Measurements from ENCODE around the gene APOBEC3B.
"Not testable (repeated sequence)": the region's sequence is repeated elsewhere in the genome, so short reads cannot be mapped to it uniquely, and the experiment has no call there.

APOBEC3B gene

DNA sequence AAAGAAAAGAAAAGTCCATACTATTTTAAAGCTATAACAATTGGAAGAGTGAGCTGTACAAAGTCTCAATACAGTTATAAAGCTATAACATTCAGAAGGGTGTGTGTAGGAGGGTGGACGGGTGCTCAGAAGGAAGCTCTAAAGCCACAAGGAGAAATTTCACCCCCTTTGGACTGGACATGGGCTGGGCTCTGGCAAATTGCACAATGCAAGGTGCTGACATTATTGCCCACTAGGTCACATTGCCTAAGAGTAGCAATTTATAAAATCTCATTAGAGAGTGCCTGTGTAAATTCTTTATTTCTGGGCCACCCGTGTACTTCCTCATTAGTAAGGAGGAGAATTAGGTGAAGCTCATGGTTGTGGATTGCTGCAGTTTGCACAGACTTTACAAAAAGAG lies 30.4 kb upstream of the APOBEC3B start:
- DNase-seq (ENCODE audit: low read depth), result no peak

DNA sequence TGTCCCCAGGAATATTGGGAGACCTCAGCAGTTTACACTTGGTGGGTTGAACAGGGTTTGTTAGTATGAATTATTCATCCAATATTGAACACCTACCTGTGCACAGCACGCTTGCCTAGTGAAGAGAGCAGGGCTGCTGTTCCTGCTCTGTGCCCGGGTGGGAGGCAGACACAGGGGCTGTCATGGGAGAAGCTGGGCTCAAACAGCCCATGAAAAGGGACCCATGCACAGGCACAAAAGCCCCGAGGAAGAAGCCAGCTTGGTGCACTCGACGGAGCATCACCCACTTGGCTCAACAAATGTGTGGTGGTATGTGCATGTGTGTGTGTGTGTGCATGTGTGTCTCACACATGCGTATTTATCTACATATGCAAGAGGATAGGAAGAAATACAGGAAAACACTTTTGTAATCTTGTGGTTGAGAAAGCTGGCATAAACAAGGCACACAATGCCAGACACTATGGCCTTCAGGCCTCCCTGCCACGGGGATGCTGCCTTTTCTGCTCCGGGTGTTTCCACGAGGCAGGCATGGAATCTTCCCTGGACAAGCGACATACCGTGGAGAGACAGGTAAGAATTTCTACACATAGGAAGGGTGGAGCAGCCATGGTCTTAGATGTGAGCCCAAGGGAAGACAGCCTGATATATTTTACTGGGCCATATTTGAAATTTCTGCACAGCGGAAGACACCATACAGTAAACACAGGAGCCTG lies 29.7 kb upstream of the APOBEC3B start:
- no peak for DNase-seq (ENCODE audit: low read depth)

DNA sequence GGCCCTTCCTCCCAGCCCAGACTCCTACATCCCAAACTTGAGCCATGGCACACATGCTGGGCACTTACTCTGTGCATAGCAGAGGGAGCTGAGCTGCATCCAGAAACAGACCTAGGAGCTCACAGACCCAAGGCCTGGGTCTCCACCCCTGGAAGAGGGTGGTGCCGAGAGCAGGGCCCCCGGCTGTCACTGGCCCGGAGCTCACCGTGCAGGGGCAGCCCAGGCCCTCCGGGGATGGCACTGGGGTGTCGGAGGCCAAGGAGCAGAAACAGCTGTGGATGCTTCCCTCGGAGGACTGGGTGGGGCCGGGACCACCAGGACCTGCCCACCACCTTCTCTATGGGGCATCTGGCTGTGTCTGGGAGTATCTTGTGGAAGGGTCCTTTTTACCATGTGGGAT lies 29.1 kb upstream of the APOBEC3B start:
- DNase-seq (ENCODE audit: low read depth), result no peak

DNA sequence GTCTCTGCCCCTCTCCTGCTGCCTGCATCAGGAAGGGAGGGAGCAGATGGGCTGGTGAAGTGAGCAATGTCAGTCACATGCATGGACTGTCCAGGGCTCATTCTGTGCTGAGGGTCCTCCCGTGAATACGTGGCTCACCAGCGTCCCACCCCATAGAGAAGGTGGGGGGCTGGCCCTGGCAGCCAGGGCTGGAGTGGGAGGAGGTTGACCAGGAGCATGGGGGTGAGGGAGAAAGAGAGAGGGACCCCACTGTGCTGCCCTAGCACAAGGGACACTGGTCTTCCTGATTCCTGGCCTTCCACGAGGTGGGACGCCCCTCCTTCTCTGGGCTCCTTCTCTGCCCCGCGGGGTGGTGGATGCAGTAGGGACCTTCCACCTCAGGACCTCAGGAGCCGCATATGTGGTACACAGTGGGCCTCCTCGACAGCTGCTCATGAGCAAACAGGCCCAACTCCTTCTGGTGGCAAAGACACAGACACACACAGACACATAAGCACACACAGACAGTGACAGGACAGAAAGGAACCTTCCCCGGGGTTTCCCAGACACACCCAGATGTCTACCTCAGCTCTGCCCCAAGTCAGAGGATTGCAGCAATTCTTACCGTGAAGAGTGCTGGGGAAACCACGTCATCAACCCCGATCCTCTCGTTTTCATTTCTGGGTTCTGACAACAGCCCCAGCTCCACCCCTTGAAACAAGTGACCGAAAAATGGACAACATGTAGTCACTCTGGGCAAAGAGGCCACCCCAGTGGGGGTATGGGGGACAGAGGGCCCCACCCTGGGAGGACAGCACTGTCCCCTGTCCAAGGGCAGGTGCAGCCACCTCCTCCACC lies 28.4 kb upstream of the APOBEC3B start:
- DNase-seq (ENCODE audit: low read depth), result no peak

DNA sequence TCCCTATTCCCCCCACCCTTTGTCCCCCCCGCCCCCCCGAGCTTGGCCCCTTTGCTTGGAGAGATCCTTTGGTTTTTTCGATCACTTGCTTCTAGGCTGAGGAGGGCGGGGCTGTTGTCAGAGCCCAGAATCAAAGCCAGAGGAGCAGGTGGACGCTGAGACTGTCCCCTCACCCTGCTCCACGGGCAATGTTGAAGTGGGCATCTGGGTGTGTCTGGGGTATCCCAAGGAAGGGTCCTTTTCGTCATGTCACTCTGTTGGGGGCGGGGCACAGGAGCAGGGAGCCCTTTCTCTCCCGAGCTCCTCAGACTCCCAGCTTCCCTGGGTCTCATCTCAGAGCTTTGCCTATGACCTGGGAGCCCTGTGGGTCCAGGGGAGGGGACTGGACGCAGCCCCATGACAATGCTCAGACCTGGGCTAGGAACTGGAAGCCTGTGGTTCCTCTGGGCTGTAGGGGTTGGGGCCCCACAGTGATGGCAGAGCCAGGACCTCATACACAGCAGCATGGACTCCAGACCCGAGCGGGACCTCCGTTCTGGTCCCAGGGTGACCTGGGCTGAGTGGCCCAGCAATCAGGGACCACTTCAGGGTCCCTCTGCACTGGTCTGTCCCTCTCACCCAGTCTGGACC lies 27.6 kb upstream of the APOBEC3B start:
- no peak for DNase-seq (ENCODE audit: low read depth)

DNA sequence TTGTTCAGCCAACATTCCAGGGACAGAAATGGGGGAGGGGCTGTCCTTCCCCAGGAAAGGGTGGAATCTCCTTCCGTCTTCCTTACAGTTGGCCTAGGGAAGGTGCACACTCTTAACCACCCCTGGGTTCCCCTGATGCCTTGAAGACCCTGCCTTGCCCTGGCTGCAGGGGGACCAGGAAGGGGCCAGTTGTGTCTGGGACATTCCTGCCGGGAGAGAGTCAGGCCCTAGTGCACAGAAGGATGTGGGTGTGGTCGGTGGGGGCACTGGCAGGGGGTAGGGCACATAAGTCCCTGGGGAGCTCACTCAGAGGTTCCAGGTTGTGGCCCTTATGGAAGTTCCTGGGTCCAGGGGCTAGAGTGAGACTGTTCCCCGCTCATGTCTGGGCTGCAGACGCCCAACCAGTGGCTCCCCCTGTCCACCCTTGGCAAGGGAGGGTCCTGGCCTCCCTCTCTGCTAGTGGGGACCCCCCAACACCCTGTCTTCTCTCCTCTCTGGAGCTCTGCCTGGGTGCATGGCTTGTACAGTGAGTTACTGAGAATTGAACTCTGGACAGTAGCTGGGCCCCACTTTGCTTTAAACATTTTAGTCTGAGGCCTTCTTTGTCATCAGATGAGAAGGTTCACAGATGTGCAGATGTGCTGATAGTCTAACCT lies 26.8 kb upstream of the APOBEC3B start:
- DNase-seq (ENCODE audit: low read depth), result no peak

DNA sequence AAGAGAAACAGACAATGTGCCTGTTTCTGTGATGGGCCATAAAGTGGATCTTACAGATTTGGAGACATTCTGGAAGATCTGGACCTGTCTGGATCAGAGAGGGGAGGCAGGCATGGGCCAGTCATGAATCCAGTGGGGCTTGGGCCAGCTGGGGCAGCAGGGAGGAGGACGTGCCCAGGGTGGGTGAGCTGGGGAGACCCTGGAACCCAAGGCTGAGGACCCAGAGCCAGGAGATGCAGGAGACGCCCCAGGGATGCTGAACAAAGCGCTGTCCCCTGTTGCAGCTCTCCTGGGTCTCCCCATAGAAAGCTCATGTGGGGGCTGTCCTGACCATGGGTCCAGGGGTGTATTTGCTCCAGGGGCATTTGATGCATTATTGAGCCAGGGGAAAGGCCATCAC lies 26.2 kb upstream of the APOBEC3B start:
- DNase-seq (ENCODE audit: low read depth), result no peak

DNA sequence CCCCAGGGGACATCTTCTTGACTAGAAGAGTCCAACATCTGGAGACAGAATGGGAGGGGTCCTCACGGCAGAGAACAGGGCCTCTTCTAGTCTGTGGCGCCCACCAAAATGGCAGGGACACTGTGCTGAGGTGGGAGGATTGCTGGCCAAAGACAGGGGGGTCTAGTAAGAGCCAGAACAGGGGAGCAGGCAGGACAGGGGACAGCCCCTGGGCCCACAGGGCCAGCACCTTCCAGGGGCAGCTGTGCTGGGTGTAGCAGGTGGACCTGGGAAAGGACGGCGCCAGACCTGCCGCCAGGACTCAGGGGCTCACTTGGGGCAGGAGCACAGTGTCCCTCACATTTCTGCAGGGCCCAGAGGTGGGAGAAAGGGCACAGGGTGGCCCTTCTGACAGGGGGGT lies 25.6 kb upstream of the APOBEC3B start:
- DNase-seq (ENCODE audit: low read depth), result no peak

DNA sequence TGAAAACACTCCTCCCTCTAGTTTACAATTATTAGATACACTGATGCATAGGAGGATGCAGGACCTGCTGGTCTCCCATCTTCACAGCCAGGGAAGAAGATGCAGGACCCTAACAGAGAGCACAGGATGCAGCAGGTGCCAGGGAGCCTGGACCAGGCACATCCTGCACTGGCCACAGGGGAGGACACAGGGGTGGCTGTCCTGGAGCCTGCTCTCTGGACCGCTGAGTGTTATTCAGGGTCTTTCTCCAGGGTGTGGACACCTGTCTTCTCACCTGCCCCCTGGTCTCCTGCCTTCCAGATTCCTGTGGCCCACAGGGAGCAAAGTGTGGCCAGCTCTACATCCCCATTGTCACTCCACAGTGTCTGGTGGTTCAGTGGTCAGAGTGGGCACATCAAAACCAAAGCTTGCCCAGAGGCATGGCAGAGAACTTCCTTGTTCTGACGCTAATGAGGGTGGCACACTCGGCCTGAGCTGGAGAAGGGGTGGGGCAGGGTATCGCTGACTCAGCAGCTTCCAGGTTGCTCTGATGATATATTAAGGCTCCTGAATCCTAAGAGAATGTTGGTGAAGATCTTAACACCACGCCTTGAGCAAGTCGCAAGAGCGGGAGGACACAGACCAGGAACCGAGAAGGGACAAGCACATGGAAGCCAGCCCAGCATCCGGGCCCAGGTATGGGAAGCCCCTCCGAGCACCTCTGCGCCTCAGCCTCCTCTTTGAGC lies 24.9 kb upstream of the APOBEC3B start, which contains the start of gene APOBEC3A:
Gene APOBEC3A, plus strand, starts transcription at position 564 of the 725 bp plus-strand sequence. Its CDS starts 83 bp downstream, at position 647.
- DNase-seq (ENCODE audit: low read depth), result no peak

DNA sequence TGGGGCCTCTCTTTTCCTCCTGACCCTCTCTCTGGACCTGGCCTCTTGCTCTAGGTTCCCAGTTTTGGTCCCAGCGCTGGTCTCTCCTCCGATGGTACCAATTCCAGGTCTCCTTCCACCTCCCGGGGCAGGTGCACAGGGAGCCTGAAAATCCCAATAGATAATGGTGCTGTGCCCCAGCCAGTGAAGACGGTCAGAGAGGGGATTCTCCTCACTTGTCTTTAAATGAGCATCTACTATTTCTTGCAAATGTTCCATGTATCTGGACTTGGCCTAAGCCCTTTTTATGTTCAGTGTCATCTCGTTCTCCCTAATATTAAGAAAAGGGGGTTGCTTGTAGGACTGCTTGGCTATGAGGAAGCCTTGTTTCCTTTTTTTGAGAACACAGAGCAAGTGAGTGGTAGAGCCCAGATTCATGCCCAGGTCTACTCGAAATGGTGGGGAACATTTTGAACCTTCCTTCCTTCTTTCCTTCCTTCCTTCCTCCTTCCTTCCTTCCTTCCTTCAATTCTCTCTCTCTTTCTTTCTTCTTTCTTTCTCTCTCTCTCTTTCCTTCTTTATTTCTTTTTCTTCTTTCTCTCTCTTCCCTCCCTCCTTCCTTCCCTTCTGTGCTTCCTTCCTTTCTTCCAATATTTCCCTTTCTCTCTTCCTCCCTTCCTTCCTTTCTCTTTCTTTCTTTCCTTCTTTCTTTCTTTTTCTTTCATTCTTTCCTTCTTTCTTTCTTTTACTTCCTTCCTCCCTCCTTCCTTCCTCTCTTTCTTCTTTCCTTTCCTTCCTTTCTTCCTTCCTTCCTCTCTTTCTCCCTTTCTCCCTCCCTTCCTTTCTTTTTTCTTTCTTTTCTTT lies 24.1 kb upstream of the APOBEC3B start:
- no peak for DNase-seq (ENCODE audit: low read depth)

DNA sequence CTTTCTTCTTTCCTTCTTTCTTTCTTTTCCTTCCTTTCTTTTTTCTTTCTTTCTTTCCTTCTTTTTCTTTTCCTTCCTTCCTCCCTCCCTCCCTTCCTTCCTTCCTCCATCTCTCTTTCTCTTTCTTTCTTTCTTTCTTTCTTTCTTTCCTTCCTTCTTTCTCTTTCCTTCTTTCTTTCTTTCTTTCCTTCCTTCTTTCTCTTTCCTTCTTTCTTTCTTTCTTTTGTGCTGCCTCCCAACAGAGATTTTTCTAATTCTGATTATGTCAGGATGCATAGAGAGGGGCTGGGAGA lies 23.6 kb upstream of the APOBEC3B start:
- DNase-seq (ENCODE audit: low read depth), result not testable (repeated sequence)

DNA sequence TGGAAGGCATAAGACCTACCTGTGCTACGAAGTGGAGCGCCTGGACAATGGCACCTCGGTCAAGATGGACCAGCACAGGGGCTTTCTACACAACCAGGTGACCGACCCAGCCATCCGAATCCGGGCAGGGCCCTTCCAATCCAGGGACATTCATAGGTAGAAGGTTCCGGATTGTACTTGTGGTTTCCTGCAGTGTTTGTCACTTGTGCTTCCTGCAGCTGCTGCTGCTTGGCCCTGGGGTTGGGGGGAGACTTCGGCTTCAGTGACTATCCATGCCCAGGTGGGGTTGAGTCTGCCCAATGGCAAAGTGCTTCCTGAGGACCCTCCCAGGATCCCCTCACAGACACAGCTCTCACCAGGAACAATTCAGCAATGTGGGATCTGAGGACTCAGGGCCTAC lies 22.6 kb upstream of the APOBEC3B start:
- no peak for DNase-seq (ENCODE audit: low read depth)

DNA sequence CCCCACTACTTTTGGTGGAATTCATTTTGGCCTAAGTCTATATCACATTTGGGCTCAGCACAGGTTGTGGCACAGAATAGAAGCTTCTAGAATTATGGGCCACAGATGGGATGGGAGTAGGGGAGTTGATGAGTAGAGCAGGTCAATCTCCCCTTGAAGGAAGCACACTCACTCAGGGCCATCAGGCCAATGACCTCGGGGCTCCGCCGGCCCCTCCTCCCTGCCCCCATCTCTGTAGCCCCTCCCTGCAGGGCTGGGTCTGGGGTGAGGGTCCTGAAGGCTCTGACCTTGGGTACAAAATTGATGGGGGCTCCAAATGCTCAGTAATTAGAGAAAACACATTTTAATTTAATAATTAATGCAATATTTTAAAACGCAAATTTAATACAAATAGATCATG lies 21.5 kb upstream of the APOBEC3B start:
- not testable (repeated sequence) for DNase-seq (ENCODE audit: low read depth)

DNA sequence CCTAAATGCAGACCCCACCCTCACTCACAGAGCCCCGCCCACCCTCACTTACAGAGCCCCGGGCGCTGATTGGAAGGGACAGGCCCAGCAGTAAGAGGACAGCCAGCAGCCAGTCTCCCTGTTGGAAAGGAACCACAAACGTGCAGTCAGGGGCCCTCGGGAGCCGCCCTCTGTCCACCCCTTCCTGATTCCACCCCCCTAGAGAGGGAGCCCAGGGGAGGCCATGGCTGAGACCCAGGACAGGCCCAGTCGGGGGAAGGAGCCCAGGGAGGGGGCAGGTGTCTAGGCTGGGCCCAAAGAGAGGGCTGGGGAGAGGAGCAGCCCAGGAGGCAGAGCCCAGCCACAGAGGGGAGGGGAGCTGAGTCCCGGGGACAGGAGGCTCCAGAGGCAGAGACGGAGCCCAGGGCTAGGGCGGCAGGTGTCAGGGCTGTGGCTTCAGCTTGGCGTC lies 18.8 kb upstream of the APOBEC3B start:
- DNase-seq (ENCODE audit: low read depth), result not testable (repeated sequence)

DNA sequence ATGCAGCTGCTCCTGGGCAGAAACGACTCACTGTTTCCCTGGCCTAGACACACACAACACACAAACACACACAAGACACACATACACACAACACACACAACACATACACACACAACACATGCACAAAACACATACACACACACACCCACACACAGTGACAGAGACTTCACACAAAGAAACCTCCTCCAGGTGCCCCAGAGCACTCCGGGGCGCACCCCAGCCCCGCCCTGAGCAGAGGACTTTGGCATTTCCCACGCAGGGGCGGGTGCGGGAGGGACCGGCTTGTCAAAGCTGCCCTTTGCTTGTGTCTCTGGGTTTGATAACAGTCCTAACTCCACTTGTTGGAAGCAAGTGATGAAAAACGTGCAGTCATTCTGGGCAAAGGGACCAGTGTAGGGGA lies 18.3 kb upstream of the APOBEC3B start:
- DNase-seq (ENCODE audit: low read depth), result no peak

DNA sequence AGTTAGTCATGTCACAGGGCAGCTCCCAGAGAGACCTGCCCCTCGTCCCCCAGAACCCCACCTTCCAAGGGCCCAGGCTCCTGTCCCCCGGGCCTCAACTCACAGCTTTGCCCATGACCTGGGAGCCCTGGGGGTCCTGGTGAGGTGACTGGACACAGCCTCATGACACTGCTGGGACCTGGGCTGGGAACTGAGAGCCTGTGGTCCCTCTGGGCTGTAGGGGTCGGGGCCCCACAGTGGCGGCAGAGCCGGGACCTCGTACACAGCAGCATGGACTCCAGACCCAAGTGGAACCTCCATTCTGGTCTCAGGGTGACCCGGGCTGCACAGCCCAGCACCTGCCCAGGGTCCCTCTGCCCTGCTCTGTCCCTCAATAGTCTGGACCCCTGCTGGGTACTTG lies 17.8 kb upstream of the APOBEC3B start:
- no peak for DNase-seq (ENCODE audit: low read depth)

DNA sequence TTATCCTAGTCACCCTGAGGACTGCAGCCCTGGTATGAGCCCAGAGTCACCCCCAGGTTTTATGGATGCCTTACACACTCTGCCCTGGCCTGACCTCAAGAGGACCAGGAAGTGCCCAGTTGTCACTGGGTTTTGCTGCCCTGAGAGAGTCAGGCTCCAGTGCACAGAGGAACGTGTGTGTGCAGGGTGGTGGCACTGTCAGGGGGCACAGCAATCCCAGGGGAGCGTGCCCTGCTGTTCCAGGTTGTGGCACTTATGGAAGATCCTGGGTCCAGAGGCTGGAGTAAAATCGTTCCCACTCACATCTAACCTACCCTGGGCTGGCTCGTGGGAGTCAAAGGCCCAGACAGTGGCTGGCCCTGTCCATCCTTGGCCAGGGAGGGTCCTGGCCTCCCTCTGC lies 17.2 kb upstream of the APOBEC3B start:
- no peak for DNase-seq (ENCODE audit: low read depth)

DNA sequence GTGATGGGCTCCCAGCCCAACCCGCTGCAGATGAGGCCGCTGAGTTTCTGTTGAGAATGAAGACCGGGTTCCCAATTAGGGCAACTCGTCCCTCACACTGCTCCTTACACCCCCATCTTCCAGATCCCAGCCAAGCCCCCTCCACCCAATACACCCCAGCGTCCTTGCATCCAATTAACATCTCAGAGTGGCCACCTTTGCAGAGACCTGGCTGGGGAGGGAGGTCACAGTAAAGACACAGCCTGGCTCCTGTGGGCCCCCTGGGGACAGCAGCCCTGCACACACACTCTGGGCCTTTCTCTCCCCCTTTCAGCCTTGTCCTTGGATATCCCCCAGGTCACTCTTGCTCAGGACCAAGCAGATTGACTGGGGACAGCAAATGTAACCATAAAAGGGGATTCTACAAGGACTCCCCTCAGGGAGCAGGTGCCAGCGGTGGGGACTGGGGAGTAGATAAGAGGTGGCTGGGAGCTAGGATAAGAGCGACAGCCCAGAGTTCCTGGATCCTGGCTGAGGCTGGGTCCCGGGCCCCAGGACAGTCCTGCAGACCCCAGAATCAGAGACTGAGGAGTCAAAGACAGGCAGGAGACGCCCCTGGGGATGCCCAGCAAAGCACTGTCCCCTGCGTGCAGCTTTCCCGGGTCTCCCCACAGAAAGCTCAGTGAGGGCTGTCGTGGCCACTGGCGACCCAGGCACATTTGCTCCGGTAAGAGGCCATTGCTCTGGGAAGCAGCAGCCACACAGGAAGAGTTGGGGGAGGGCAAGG lies 16.4 kb upstream of the APOBEC3B start:
- DNase-seq (ENCODE audit: low read depth), result no peak

DNA sequence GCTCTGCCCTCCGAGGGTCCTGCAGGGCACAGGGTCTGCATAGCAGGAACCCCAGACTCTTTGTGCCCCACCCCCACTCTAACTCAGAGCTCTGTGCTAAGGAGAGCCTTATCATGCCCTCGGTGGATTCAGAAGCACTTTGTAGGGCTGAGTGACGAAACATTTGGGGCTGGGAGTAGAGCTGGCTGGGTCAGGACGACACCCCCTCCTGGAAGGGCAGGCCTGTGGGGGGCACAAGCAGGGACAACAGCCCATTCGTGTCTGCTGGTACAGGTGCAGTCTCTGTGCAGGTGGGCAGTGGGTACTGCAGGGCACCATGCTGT lies 15.8 kb upstream of the APOBEC3B start:
- no peak for DNase-seq (ENCODE audit: low read depth)

DNA sequence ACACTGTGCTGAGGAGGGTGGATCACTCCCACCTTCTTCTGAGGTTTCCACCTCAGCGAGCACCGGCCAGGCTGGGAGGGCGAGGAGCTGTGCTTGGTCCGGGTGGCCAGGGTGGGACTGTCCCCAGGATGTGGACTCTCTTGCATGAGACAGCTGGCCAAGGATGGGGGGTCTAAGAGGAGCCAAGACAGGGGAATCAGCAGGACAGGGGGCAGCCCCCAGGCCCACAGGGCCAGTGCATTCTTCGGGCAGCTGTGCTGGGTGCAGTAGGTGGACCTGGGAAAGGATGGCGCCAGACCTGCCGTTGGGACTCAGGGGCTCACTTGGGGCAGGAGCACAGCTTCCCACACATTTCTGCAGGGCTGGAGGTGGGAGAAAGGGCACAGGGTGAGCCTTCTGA lies 15.2 kb upstream of the APOBEC3B start:
- DNase-seq (ENCODE audit: low read depth), result no peak
